ENCODE measurements around the gene RANGAP1. TPM values are rescaled to one million over a fixed set of nuclear protein-coding genes. Genes with fewer than 3 reads are reported as not detected.
A peak's percentile ranks its signal among the peaks of the same experiment; 100 is the strongest.

Gene RANGAP1
- total RNA-seq, 1 experiment from 2014 or later: 177 TPM

GRCh38 chr22:41286639-41287091, 678 bp upstream of the RANGAP1 start:
- Histone ChIP-seq H3K9me3 (ENCODE audit: low read depth, low read length, poor library complexity, severe bottlenecking) (no peaks in the 10 kb centered on the region), H3K4me1 (ENCODE audit: insufficient read depth, low read length, poor library complexity, severe bottlenecking) (peaks cover 20% of the 10 kb centered on the region), H3K27me3 (replicated peaks; ENCODE audit: insufficient read depth, low read depth, low read length, poor library complexity) (no peaks in the 10 kb centered on the region), H3K36me3 (ENCODE audit: insufficient read depth, low read length, poor library complexity, severe bottlenecking) (peaks cover 31% of the 10 kb centered on the region), H3K4me3 (ENCODE audit: low read depth, low read length, poor library complexity, severe bottlenecking) (peak overlapping the region; percentile 95), H3K27ac (ENCODE audit: low read depth, low read length, poor library complexity, severe bottlenecking) (peak overlapping the region; percentile 38)
- TF ChIP-seq EZH2 (IDR thresholded peaks at IDR 0.05; ENCODE audit: borderline replicate concordance, low read depth, low read length, poor library complexity, severe bottlenecking): no peak
- no peak for TF ChIP-seq CTCF (conservative IDR thresholded peaks at IDR 0.05; ENCODE audit: low read depth, low read length)
- intact Hi-C loops (cut with micrococcal nuclease; ENCODE audit: unreplicated experiment): no loop called here
- CTCF ChIA-PET: interaction anchor here (1.4 kb wide), 1 partner anchor 16 kb away, joined by 3 read pairs; no protein-coding TSS in a partner anchor
- peak; percentile 61 for DNase-seq (ENCODE audit: low spot score)
- TSS peak; percentile 79 for BruUV-seq (replicated peaks)
- POLR2A ChIA-PET (ENCODE audit: low non-redundant PET): no interaction called here

GRCh38 chr22:41285441-41285819, 557 bp downstream of the RANGAP1 start:
- Histone ChIP-seq H3K27ac (ENCODE audit: low read depth, low read length, poor library complexity, severe bottlenecking) (peak overlapping the region; percentile 85), H3K27me3 (replicated peaks; ENCODE audit: insufficient read depth, low read depth, low read length, poor library complexity) (no peaks in the 10 kb centered on the region), H3K9me3 (ENCODE audit: low read depth, low read length, poor library complexity, severe bottlenecking) (no peaks in the 10 kb centered on the region), H3K36me3 (ENCODE audit: insufficient read depth, low read length, poor library complexity, severe bottlenecking) (peaks cover 43% of the 10 kb centered on the region), H3K4me1 (ENCODE audit: insufficient read depth, low read length, poor library complexity, severe bottlenecking) (peaks cover 20% of the 10 kb centered on the region), H3K4me3 (ENCODE audit: low read depth, low read length, poor library complexity, severe bottlenecking) (peak overlapping the region; percentile 95)
- peak; percentile 81 for DNase-seq (ENCODE audit: low spot score)
- ChIA-PET CTCF (interaction anchor here (1.3 to 1.4 kb wide), 2 partner anchors 17 to 363 kb away, joined by 3 to 4 read pairs; no protein-coding TSS in a partner anchor), POLR2A (ENCODE audit: low non-redundant PET) (interaction anchor here (0.6 kb wide), 1 partner anchor 147 kb away, joined by 5 read pairs; no protein-coding TSS in a partner anchor)
- TF ChIP-seq CTCF (conservative IDR thresholded peaks at IDR 0.05; ENCODE audit: low read depth, low read length) (no peak), EZH2 (IDR thresholded peaks at IDR 0.05; ENCODE audit: borderline replicate concordance, low read depth, low read length, poor library complexity, severe bottlenecking) (no peak)
- BruUV-seq (replicated peaks): TSS peak; percentile 44
- intact Hi-C loops (cut with micrococcal nuclease; ENCODE audit: unreplicated experiment): no loop called here

GRCh38 chr22:41284465-41284864, 1.5 kb downstream of the RANGAP1 start:
- peak overlapping the region; percentile 95 for H3K4me3 ChIP-seq (ENCODE audit: low read depth, low read length, poor library complexity, severe bottlenecking)
- peaks cover 20% of the 10 kb centered on the region for H3K4me1 ChIP-seq (ENCODE audit: insufficient read depth, low read length, poor library complexity, severe bottlenecking)
- intact Hi-C loops (cut with micrococcal nuclease; ENCODE audit: unreplicated experiment): no loop called here
- H3K36me3 ChIP-seq (ENCODE audit: insufficient read depth, low read length, poor library complexity, severe bottlenecking): peaks cover 50% of the 10 kb centered on the region
- H3K27ac ChIP-seq (ENCODE audit: low read depth, low read length, poor library complexity, severe bottlenecking): peak overlapping the region; percentile 85
- ChIA-PET POLR2A (ENCODE audit: low non-redundant PET) (no interaction called here), CTCF (no interaction called here)
- H3K9me3 ChIP-seq (ENCODE audit: low read depth, low read length, poor library complexity, severe bottlenecking): no peaks in the 10 kb centered on the region
- TF ChIP-seq EZH2 (IDR thresholded peaks at IDR 0.05; ENCODE audit: borderline replicate concordance, low read depth, low read length, poor library complexity, severe bottlenecking): no peak
- TF ChIP-seq CTCF (conservative IDR thresholded peaks at IDR 0.05; ENCODE audit: low read depth, low read length): no peak
- BruUV-seq (replicated peaks): no TSS peak
- no peaks in the 10 kb centered on the region for H3K27me3 ChIP-seq (replicated peaks; ENCODE audit: insufficient read depth, low read depth, low read length, poor library complexity)
- DNase-seq (ENCODE audit: low spot score): no peak
